ENCODE data around the gene DOCK6.

DOCK6 gene

GRCh38 chr19:11214387-11214786, 47.9 kb downstream of the DOCK6 start:
- DNase-seq = no peak

- DNase-seq = no peak
Observed at GRCh38 chr19:11210656-11210928, 51.7 kb downstream of the DOCK6 start.

- no peak for DNase-seq
Observed at GRCh38 chr19:11209839-11210655, 52.3 kb downstream of the DOCK6 start.

- DNase-seq = no peak
Observed at GRCh38 chr19:11208561-11209471, 53.5 kb downstream of the DOCK6 start.

GRCh38 chr19:11205939-11206570, 56.3 kb downstream of the DOCK6 start:
- DNase-seq = no peak

GRCh38 chr19:11204943-11205349, 57.4 kb downstream of the DOCK6 start:
- DNase-seq = peak; percentile 87

GRCh38 chr19:11204076-11204602, 58.2 kb downstream of the DOCK6 start:
- no peak for DNase-seq

GRCh38 chr19:11203194-11204075, 58.9 kb downstream of the DOCK6 start:
- DNase-seq = peak; percentile 59

- no peak for DNase-seq
Observed at GRCh38 chr19:11202488-11203193, 59.7 kb downstream of the DOCK6 start.

- no peak for DNase-seq
Observed at GRCh38 chr19:11201791-11202190, 60.5 kb downstream of the DOCK6 start.

GRCh38 chr19:11200931-11201330, 61.4 kb downstream of the DOCK6 start:
- DNase-seq = no peak

- no peak for DNase-seq
Observed at GRCh38 chr19:11200015-11200574, 62.2 kb downstream of the DOCK6 start.

- no peak for DNase-seq
Observed at GRCh38 chr19:11199517-11199916, 62.8 kb downstream of the DOCK6 start.

GRCh38 chr19:11198769-11199424, 63.4 kb downstream of the DOCK6 start:
- DNase-seq = no peak

- DNase-seq = no peak
Observed at GRCh38 chr19:11198175-11198534, 64.2 kb downstream of the DOCK6 start.

GRCh38 chr19:11197291-11198174, 64.8 kb downstream of the DOCK6 start, which contains the start of gene KANK2:
Gene KANK2, minus strand, starts transcription at chr19:11197545. Its CDS starts 3,034 bp downstream, at chr19:11194511.
- DNase-seq = peak; percentile 99

GRCh38 chr19:11196406-11197287, 65.7 kb downstream of the DOCK6 start:
- peak; percentile 59 for DNase-seq

GRCh38 chr19:11195681-11196080, 66.6 kb downstream of the DOCK6 start:
- no peak for DNase-seq

Data from NCI-H69 (cell line).